DOHH2 (cell line): ENCODE measurements around the gene LGALS3BP.

ENCODE experiments used
- EZH2phosphoT487 ChIP-seq: fragments of 200-600 bp; sonication (generic); IDR thresholded peaks from 2 replicates; pipeline ENCODE4 v1.6.1; 2017; ENCODE audit warnings: borderline replicate concordance, mild to moderate bottlenecking, antibody characterized with exemption, low read length, moderate library complexity, mixed read lengths
- TF ChIP-seq, protein P1 (sequence below): fragments of 200-600 bp; sonication (generic); IDR thresholded peaks from one replicate; pipeline ENCODE4 v1.5.1; 2014; ENCODE audit warnings: antibody characterized with exemption, mild to moderate bottlenecking, low read depth, low read length; ENCODE audit not compliant: poor library complexity, severe bottlenecking

DNA sequence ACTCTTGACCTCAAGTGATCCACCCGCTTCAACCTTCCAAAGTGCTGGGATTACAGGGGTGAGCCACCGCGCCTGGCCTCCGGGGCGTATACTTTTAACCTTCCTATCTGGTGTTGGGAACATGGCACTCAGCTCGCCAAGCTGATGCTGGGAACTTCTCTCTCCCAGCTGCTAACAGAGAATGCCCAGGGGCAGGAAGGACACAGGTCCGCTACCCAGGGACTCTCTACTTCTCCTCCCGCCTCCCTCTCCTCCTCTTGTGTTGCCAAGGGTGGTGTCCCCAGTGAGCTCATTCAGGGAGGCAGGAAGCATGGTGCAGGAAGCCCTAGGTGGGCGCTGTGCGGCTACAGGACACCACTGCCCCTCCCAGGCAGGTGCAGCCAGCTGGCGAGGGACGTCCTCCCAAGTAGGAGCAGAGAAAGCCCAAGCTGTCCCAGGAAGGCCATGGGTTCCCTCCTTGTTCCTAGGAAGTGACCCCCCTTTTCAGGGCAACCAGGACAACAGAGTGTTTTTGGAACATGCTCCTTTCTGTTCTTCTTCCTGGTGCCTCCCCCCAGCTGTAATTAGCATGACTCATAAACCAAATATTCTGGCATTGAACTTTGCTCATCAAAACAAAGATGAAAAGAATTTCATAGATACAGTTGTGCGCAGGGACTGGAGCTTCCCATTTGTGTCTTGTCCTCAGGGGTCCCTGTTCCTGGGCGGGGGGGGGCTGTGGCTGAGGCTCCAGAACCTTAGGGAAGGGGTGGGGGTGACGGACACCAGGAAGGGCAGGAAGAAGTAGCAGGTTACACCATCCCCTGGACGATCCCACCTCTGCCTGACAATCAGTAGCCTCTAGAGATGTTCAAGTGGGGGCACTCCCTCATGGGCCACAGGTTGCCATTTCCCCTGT lies 46.9 kb upstream of the LGALS3BP start:
- TF ChIP-seq, protein P1, sequence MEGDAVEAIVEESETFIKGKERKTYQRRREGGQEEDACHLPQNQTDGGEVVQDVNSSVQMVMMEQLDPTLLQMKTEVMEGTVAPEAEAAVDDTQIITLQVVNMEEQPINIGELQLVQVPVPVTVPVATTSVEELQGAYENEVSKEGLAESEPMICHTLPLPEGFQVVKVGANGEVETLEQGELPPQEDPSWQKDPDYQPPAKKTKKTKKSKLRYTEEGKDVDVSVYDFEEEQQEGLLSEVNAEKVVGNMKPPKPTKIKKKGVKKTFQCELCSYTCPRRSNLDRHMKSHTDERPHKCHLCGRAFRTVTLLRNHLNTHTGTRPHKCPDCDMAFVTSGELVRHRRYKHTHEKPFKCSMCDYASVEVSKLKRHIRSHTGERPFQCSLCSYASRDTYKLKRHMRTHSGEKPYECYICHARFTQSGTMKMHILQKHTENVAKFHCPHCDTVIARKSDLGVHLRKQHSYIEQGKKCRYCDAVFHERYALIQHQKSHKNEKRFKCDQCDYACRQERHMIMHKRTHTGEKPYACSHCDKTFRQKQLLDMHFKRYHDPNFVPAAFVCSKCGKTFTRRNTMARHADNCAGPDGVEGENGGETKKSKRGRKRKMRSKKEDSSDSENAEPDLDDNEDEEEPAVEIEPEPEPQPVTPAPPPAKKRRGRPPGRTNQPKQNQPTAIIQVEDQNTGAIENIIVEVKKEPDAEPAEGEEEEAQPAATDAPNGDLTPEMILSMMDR: no peak
- no peak for TF ChIP-seq EZH2phosphoT487
